A673 (cell line): ENCODE results near the gene SLC10A4. TPM values are rescaled to one million over a fixed set of nuclear protein-coding genes. Genes with fewer than 3 reads are reported as not detected.
"Not testable (repeated sequence)": the region's sequence is repeated elsewhere in the genome, so short reads cannot be mapped to it uniquely, and the experiment has no call there.

Experiments
- BruUV-seq: library from RNA; stranded (reverse); fragments of 400-500 nt; replicated peaks from 2 replicates; lab custom pipeline; 2021; lab: Mats Ljungman, UMichigan
- CTCF ChIA-PET: fragments of 300-600 bp; sonication (Branson Sonifier 250); formaldehyde crosslinking; loops from one replicate; lab custom pipeline; 2022; ENCODE audit warnings: antibody characterized with exemption; lab: Charles Lee
- POLR2A ChIA-PET: fragments of 300-600 bp; sonication (Branson Sonifier 250); formaldehyde crosslinking; loops from one replicate; lab custom pipeline; 2022; ENCODE audit warnings: antibody characterized with exemption; ENCODE audit not compliant: low non-redundant PET; lab: Charles Lee
- DNase-seq: peaks from one replicate; pipeline ENCODE4 v3.0.0-alpha.2; 2015; ENCODE audit warnings: low spot score
- H3K27ac ChIP-seq: fragments of 200-600 bp; sonication (generic); 2 replicates; pipeline ENCODE4 v1.5.1; 2016; ENCODE audit warnings: mixed run types, low read depth, mild to moderate bottlenecking, mixed read lengths, antibody characterized with exemption, low read length; ENCODE audit not compliant: poor library complexity, severe bottlenecking
- H3K27me3 ChIP-seq: fragments of 200-600 bp; sonication (generic); replicated peaks from 2 replicates; pipeline ENCODE4 v1.6.1; 2017; ENCODE audit warnings: mixed run types, low read depth, mild to moderate bottlenecking, mixed read lengths, antibody characterized with exemption, low read length; ENCODE audit not compliant: insufficient read depth, poor library complexity
- H3K36me3 ChIP-seq: fragments of 200-600 bp; sonication (generic); 2 replicates; pipeline ENCODE4 v1.6.1; 2016; ENCODE audit warnings: mixed run types, mild to moderate bottlenecking, mixed read lengths, antibody characterized with exemption, low read length; ENCODE audit not compliant: insufficient read depth, poor library complexity, severe bottlenecking
- H3K4me1 ChIP-seq: fragments of 200-600 bp; sonication (generic); 2 replicates; pipeline ENCODE4 v1.6.1; 2017; ENCODE audit warnings: mixed run types, mild to moderate bottlenecking, mixed read lengths, antibody characterized with exemption, low read length; ENCODE audit not compliant: insufficient read depth, poor library complexity, severe bottlenecking
- H3K4me3 ChIP-seq: fragments of 200-600 bp; sonication (generic); 2 replicates; pipeline ENCODE4 v1.5.1; 2016; ENCODE audit warnings: low read depth, mixed run types, mild to moderate bottlenecking, mixed read lengths, low read length; ENCODE audit not compliant: poor library complexity, severe bottlenecking
- H3K9me3 ChIP-seq: fragments of 200-600 bp; sonication (generic); 2 replicates; pipeline ENCODE4 v1.6.1; 2016; ENCODE audit warnings: mixed run types, low read depth, mild to moderate bottlenecking, mixed read lengths, antibody characterized with exemption, low read length; ENCODE audit not compliant: poor library complexity, severe bottlenecking
- CTCF ChIP-seq: fragments of 300-800, 200-600 bp; sonication (generic); conservative IDR thresholded peaks from 2 replicates; pipeline ENCODE4 v1.5.1; 2017; ENCODE audit warnings: low read depth, mild to moderate bottlenecking, antibody characterized with exemption, low read length, moderate library complexity, mixed read lengths
- EZH2 ChIP-seq: fragments of 200-600 bp; sonication (generic); IDR thresholded peaks from 2 replicates; pipeline ENCODE4 v1.6.1; 2017; ENCODE audit warnings: borderline replicate concordance, low read depth, mild to moderate bottlenecking, mixed read lengths, antibody characterized with exemption, low read length; ENCODE audit not compliant: poor library complexity, severe bottlenecking
- intact Hi-C: fragments of 100-400 bp; cut with micrococcal nuclease; formaldehyde crosslinking; loops from one replicate; pipeline ENCODE4 v1.10.0; 2022; ENCODE audit not compliant: unreplicated experiment
- total RNA-seq: library from RNA; stranded (reverse); gene quantifications from 2 replicates; pipeline ENCODE4 v1.2.3, GENCODE V29; 2021

Gene SLC10A4
- total RNA-seq, 1 experiment from 2014 or later, result 4.4 TPM

- ChIA-PET CTCF (no interaction called here), POLR2A (no interaction called here)
- TF ChIP-seq EZH2, result no peak
- TF ChIP-seq CTCF, result no peak
- Histone ChIP-seq H3K4me3 (no peak overlapping the region), H3K27ac (no peak overlapping the region), H3K4me1 (peaks cover 8% of the 10 kb centered on the region), H3K27me3 (no peaks in the 10 kb centered on the region), H3K9me3 (no peaks in the 10 kb centered on the region), H3K36me3 (no peaks in the 10 kb centered on the region)
- BruUV-seq, result no TSS peak
- intact Hi-C loops, result no loop called here
- DNase-seq, result peak; percentile 11
These were observed 32.4 kb upstream of the SLC10A4 start for GRCh38 chr4:48450740-48451139.

- H3K4me1 ChIP-seq, CTCF ChIA-PET, H3K9me3 ChIP-seq, H3K27ac ChIP-seq, intact Hi-C loops, BruUV-seq, H3K4me3 ChIP-seq, DNase-seq, POLR2A ChIA-PET, H3K36me3 ChIP-seq, H3K27me3 ChIP-seq: not testable (repeated sequence)
These were observed 31.5 kb upstream of the SLC10A4 start for GRCh38 chr4:48451656-48452055.

GRCh38 chr4:48454591-48454990 lies 28.6 kb upstream of the SLC10A4 start:
- Histone ChIP-seq H3K4me3 (no peak overlapping the region), H3K9me3 (no peaks in the 10 kb centered on the region), H3K4me1 (peaks cover 8% of the 10 kb centered on the region), H3K27ac (no peak overlapping the region), H3K27me3 (no peaks in the 10 kb centered on the region), H3K36me3 (no peaks in the 10 kb centered on the region)
- POLR2A ChIA-PET, result no interaction called here
- TF ChIP-seq EZH2, result no peak
- no peak for TF ChIP-seq CTCF
- BruUV-seq, result no TSS peak
- DNase-seq, result no peak
- intact Hi-C loops, result no loop called here
- CTCF ChIA-PET, result no interaction called here

GRCh38 chr4:48461000-48461399 lies 22.1 kb upstream of the SLC10A4 start:
- ChIA-PET CTCF (no interaction called here), POLR2A (no interaction called here)
- Histone ChIP-seq H3K9me3 (no peaks in the 10 kb centered on the region), H3K4me1 (peaks cover 13% of the 10 kb centered on the region), H3K27ac (no peak overlapping the region), H3K27me3 (no peaks in the 10 kb centered on the region), H3K36me3 (no peaks in the 10 kb centered on the region), H3K4me3 (no peak overlapping the region)
- DNase-seq, result no peak
- intact Hi-C loops, result no loop called here
- TF ChIP-seq EZH2 (no peak), CTCF (no peak)
- no TSS peak for BruUV-seq
